SJSA1 (cell line): ENCODE results near the gene PAFAH1B1. TPM values are rescaled to one million over a fixed set of nuclear protein-coding genes. Genes with fewer than 3 reads are reported as not detected.

Source experiments
- DNase-seq, 2 experiments: peaks; one replicate each; pipeline ENCODE4 v3.0.0-alpha.2; 2015 to 2020; ENCODE audit warnings: low spot score in 2 of 2, low read depth in 1 of 2
- H3K27ac ChIP-seq: fragments of 250-450 bp; sonication (Bioruptor Pico); 2 replicates; pipeline ENCODE4 v1.5.1; 2020; ENCODE audit warnings: mild to moderate bottlenecking, moderate library complexity
- H3K27me3 ChIP-seq: fragments of 250-450 bp; sonication (Bioruptor Pico); replicated peaks from 2 replicates; pipeline ENCODE4 v1.5.1; 2020; ENCODE audit warnings: mild to moderate bottlenecking, moderate library complexity
- H3K36me3 ChIP-seq: fragments of 250-450 bp; sonication (Bioruptor Pico); 2 replicates; pipeline ENCODE4 v1.5.1; 2020; ENCODE audit warnings: mild to moderate bottlenecking
- H3K4me1 ChIP-seq: fragments of 250-450 bp; sonication (Bioruptor Pico); replicated peaks from 2 replicates; pipeline ENCODE4 v1.6.1; 2021; ENCODE audit warnings: mild to moderate bottlenecking
- H3K4me3 ChIP-seq: fragments of 250-450 bp; sonication (Bioruptor Pico); 2 replicates; pipeline ENCODE4 v1.5.1; 2020; ENCODE audit warnings: mild to moderate bottlenecking
- H3K9me3 ChIP-seq: fragments of 250-450 bp; sonication (Bioruptor Pico); replicated peaks from 2 replicates; pipeline ENCODE4 v1.5.1; 2020; ENCODE audit warnings: mild to moderate bottlenecking
- total RNA-seq: library from RNA; depleted of rRNA; stranded (reverse); fragments of >200 nt; shearing (Covaris generic); gene quantifications from 2 replicates; pipeline ENCODE4 v1.2.3, GENCODE V29; 2014

The PAFAH1B1 gene
- total RNA-seq, 1 experiment from 2014 or later = 87.2 TPM

DNA sequence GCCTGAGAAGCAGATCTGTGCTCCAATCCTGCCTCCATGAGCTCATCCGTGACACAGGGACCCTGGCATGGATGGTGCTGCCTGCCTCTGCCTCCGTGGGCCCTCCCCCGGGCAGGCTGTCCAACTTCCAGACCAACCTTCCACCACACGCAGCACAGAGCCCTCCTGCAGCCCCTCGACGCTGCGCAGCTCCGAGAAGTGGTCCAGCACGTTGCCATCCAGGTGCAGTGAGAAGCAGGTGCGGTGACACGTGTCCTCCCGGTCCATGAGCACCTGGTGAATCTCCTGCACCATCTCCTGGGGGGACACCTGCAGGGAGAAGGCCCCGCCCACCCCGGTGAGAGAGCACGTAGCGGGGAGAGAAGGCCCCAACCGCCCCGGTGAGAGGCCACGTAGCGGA, 109.7 kb downstream of the PAFAH1B1 start:
- H3K4me3 ChIP-seq = no peak overlapping the region
- no peak overlapping the region for H3K27ac ChIP-seq
- no peaks in the 10 kb centered on the region for H3K9me3 ChIP-seq
- no peak for DNase-seq
- H3K4me1 ChIP-seq = peaks cover 11% of the 10 kb centered on the region
- no peaks in the 10 kb centered on the region for H3K27me3 ChIP-seq
- peaks cover 47% of the 10 kb centered on the region for H3K36me3 ChIP-seq

DNA sequence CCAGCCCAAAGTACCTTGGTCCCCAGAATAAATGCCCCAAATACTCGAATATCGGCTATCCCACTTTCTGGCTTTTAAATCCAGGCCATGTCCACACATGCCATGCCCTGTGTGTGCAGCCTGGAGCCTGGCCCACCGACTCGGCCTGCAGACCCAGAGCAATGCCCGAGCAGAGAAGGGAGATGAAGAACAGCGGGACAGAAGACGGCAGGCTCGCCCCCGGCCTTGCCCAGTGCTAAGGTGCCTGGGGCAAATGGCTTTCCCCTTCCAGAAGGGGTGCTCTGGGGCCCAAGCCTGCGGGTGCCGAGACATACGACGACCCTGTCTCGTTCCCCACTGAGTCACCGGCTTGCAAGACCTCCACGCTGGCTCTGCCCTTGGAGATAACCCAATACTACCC, 110.2 kb downstream of the PAFAH1B1 start:
- peaks cover 11% of the 10 kb centered on the region for H3K4me1 ChIP-seq
- DNase-seq = no peak

DNA sequence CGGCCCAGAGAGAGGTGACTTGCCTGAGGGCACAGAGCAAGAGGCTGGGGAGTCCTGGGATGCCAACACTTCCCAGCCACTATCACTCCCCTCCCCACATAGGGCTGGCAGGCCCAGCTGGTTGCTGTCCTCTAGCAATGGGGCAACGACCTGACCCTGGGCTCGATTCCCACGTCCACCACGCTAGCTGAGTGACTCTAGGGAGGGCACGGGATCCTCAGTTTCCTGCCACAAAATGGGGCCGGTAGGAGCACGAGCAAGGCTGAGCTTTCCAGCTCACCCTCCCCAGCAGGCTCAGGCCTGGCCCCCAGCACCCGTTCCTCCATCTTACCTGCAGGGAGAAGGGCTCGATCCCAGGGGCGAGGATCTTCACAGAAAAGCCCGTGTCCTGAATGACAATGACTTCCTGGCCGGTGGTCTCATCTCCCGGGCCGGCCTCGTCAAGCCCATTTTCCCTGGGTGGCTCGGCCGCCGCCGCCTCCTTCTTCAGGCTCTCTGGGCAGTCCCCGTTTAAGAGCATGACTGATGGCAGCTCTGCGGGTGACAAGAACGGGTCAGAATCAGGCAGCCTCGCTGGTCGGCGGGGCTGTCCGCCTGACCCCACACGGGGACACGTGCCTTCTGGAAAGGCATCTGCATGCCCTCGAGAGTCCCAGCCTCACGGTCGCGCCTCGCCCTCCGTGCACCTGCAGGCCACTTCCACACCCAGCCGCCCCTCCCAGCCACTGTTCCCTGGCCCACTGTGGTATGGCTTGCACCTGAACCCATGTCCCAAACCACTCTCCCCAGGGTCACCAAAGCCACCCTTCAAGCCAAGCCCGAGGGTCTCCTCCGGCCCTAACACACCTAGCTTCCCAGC, 110.8 kb downstream of the PAFAH1B1 start:
- Histone ChIP-seq H3K27ac (no peak overlapping the region), H3K27me3 (no peaks in the 10 kb centered on the region), H3K36me3 (peaks cover 37% of the 10 kb centered on the region), H3K9me3 (no peaks in the 10 kb centered on the region), H3K4me3 (no peak overlapping the region), H3K4me1 (peaks cover 11% of the 10 kb centered on the region)
- no peak for DNase-seq

More for the DNA sequence above, 110.2 kb downstream of the PAFAH1B1 start:
- H3K27me3 ChIP-seq = no peaks in the 10 kb centered on the region
- no peaks in the 10 kb centered on the region for H3K9me3 ChIP-seq
- no peak overlapping the region for H3K4me3 ChIP-seq
- no peak overlapping the region for H3K27ac ChIP-seq
- peaks cover 43% of the 10 kb centered on the region for H3K36me3 ChIP-seq

GRCh38 chr17:2704890-2705248, 111.4 kb downstream of the PAFAH1B1 start:
- H3K36me3 ChIP-seq = peaks cover 37% of the 10 kb centered on the region
- H3K27ac ChIP-seq = no peak overlapping the region
- DNase-seq = no peak
- no peaks in the 10 kb centered on the region for H3K9me3 ChIP-seq
- peaks cover 11% of the 10 kb centered on the region for H3K4me1 ChIP-seq
- no peak overlapping the region for H3K4me3 ChIP-seq
- H3K27me3 ChIP-seq = no peaks in the 10 kb centered on the region

- peak; percentile 38 to 70 for DNase-seq
- no peak overlapping the region for H3K27ac ChIP-seq
These were observed 111.8 kb downstream of the PAFAH1B1 start for GRCh38 chr17:2705263-2705662.

DNA sequence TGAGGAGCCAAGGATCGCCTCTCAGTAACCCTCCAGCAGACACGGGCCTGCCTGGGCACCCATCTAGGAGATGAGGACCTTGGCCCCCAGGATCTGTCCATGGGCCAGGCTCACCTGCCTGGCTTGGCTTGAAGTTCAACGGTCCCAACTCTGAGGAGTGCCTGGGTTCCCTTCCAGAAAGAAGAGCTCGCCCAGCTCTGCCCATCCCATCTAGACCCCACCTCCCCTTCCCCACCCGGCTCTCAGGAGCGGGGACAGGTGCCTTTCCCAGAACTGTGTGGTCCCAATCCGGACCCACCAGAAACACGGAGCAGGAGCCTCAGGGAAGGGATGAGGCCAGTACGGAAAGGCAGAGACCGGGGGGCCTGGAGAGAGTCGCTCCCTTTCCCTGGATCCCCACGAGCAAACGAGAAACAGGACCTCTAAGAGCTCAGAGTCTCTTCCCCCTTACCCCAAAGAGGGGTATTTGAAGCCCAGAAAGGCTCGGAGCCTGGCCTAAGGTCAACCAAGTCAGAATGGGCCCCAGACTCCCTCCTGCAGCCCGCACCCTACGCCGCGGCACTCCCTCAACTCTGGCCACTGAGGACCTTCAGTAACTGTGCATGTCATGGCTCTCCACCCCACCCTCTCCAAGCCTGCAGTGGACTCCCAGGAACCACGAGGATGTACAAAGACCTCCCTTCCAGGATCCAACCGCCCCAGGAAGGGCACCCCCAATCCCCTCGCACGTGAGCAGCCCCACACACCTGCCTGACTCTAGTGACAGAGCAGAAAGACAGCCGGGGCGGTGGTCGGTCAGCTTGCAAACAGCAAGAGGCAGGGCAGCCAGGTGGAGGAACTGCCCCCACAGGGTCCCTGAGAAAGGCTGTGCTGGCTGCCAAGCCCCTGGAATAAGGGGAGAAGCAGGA, 112.7 kb downstream of the PAFAH1B1 start:
- H3K36me3 ChIP-seq = peaks cover 32% of the 10 kb centered on the region
- peaks cover 24% of the 10 kb centered on the region for H3K4me1 ChIP-seq
- no peaks in the 10 kb centered on the region for H3K27me3 ChIP-seq
- DNase-seq = no peak
- no peak overlapping the region for H3K4me3 ChIP-seq
- H3K27ac ChIP-seq = no peak overlapping the region
- H3K9me3 ChIP-seq = no peaks in the 10 kb centered on the region

More at GRCh38 chr17:2705263-2705662, 111.8 kb downstream of the PAFAH1B1 start:
- Histone ChIP-seq H3K4me3 (no peak overlapping the region), H3K4me1 (peaks cover 15% of the 10 kb centered on the region), H3K36me3 (peaks cover 36% of the 10 kb centered on the region), H3K27me3 (no peaks in the 10 kb centered on the region), H3K9me3 (no peaks in the 10 kb centered on the region)

GRCh38 chr17:2706911-2707510, 113.6 kb downstream of the PAFAH1B1 start:
- H3K27me3 ChIP-seq = no peaks in the 10 kb centered on the region
- H3K4me3 ChIP-seq = no peak overlapping the region
- peaks cover 27% of the 10 kb centered on the region for H3K4me1 ChIP-seq
- no peak overlapping the region for H3K27ac ChIP-seq
- DNase-seq = no peak
- no peaks in the 10 kb centered on the region for H3K9me3 ChIP-seq
- H3K36me3 ChIP-seq = peaks cover 24% of the 10 kb centered on the region

DNA sequence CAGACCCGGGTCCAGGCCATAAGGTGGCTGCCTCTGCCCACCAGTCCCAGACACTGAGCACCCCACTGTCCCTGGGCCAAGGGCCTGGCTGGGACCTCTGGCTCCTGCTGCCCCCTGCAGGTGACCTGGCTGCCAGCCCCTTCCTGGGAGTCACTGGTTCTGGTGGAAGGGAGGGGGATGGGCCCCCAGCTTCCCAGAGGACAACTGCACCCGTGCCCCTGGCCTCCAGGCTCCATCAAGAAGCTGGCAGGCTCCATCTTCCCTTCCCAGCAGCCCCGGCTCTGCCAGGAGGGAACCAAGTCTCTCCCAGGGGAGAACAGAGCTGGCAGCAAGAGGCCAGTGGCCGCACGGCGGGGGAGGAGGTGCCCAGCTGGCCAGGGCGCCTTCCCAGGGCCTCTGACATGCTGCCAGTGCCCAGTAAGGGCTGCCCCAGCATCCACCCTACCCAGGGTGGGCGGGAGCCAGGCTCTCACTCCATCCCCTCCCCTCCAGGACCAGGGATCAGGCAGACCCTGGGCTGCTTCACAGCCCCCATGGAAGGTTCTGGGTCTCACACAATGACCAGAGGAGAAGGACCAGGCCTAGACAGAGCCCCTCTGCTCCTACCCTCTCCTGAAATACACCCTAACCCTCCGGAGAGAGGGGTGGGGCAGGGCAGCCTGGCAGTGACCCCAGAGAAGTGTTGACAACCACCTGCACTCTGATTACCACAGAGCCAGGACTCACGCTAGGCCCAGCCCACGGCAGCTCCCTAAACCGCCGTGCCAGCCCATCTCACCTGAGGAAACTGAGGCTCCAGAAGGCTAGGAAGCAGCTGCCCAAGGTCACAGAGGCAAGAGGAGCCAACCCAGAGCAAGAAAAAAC, 114.5 kb downstream of the PAFAH1B1 start:
- no peak for DNase-seq
- no peaks in the 10 kb centered on the region for H3K9me3 ChIP-seq
- H3K36me3 ChIP-seq = peaks cover 19% of the 10 kb centered on the region
- no peak overlapping the region for H3K4me3 ChIP-seq
- H3K4me1 ChIP-seq = peaks cover 31% of the 10 kb centered on the region
- H3K27ac ChIP-seq = no peak overlapping the region
- H3K27me3 ChIP-seq = no peaks in the 10 kb centered on the region

DNA sequence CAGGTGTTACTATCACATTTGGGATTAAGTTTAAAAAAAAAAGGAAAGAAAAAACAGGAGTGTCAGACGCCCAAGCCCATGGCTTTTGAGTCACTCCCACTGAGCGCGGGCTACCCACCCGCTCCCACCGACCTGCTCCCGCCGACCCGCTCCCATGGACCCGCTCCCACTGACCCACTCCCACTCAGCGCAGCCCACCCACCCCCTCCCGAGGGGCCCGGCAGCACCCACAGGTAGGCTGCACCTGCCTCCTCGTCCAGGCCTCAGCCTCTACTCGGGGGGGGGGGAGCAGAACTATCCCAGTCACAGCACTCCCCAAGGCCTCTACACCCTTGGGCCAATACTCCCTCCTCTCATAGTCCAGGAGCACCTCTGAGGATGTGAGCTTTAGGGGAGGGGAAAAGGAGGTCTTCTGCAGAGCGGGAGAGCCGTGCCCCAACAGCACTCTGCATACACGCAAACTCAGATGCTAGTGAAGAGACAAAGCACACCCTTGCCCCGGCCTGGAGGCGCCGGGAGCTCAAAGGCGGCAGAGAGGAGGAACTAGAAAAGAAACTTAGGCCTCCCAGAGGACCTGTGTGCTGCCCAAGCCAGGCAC, 115.2 kb downstream of the PAFAH1B1 start:
- Histone ChIP-seq H3K27me3 (no peaks in the 10 kb centered on the region), H3K4me1 (peaks cover 31% of the 10 kb centered on the region), H3K36me3 (peaks cover 12% of the 10 kb centered on the region), H3K4me3 (no peak overlapping the region), H3K9me3 (no peaks in the 10 kb centered on the region), H3K27ac (no peak overlapping the region)
- no peak for DNase-seq

GRCh38 chr17:2709183-2709661, 115.8 kb downstream of the PAFAH1B1 start:
- no peak overlapping the region for H3K4me3 ChIP-seq
- peaks cover 31% of the 10 kb centered on the region for H3K4me1 ChIP-seq
- H3K27ac ChIP-seq = no peak overlapping the region

GRCh38 chr17:2710071-2710802, 116.8 kb downstream of the PAFAH1B1 start:
- Histone ChIP-seq H3K36me3 (0 out of 2 replicates have a peak, but pooled peaks cover 6% of the 10 kb centered on the region), H3K27ac (no peak overlapping the region), H3K9me3 (no peaks in the 10 kb centered on the region), H3K4me3 (peak overlapping the region; percentile 69), H3K4me1 (peaks cover 28% of the 10 kb centered on the region), H3K27me3 (no peaks in the 10 kb centered on the region)
- no peak for DNase-seq

More at GRCh38 chr17:2709183-2709661, 115.8 kb downstream of the PAFAH1B1 start:
- DNase-seq = no peak
- Histone ChIP-seq H3K27me3 (no peaks in the 10 kb centered on the region), H3K9me3 (no peaks in the 10 kb centered on the region), H3K36me3 (peaks cover 6% of the 10 kb centered on the region; the same call in 1 of the 2 replicates)
